Effector memory CD8-positive, alpha-beta T cell (primary cell): Measurements from ENCODE around the gene ARF3.

Experiments
- ATAC-seq: fragments of 150-1000 bp; cut with Tn5 transposase; replicated peaks from 2 replicates; pipeline ENCODE4 v1.10.0; 2021; ENCODE audit warnings: mild to moderate bottlenecking, moderate library complexity
- DNase-seq, 3 experiments: peaks; one replicate each; pipeline ENCODE4 v3.0.0; 2021
- H3K27ac Mint-ChIP-seq, 2 donors: one replicate each; pipeline ENCODE4 v1.8.0; 2022; ENCODE audit warnings: mild to moderate bottlenecking in 2 of 2, mixed read lengths in 2 of 2, moderate library complexity in 2 of 2
- H3K27me3 Mint-ChIP-seq, 2 donors: one replicate each; pipeline ENCODE4 v1.8.0; 2022; ENCODE audit warnings: mixed read lengths in 2 of 2
- H3K36me3 Mint-ChIP-seq: one replicate; pipeline ENCODE4 v1.8.0; 2022; ENCODE audit warnings: mild to moderate bottlenecking, moderate library complexity, mixed read lengths; ENCODE audit not compliant: insufficient read depth
- H3K4me1 Mint-ChIP-seq, 2 donors: one replicate each; pipeline ENCODE4 v1.8.0; 2022; ENCODE audit warnings: low read depth in 2 of 2, mixed read lengths in 2 of 2
- H3K4me3 Mint-ChIP-seq, 2 donors: one replicate each; pipeline ENCODE4 v1.8.0; 2022; ENCODE audit warnings: mild to moderate bottlenecking in 2 of 2, mixed read lengths in 2 of 2, moderate library complexity in 2 of 2
- H3K9me3 Mint-ChIP-seq, 2 donors: one replicate each; pipeline ENCODE4 v1.8.0; 2022; ENCODE audit warnings: mixed read lengths in 2 of 2

Gene ARF3

DNA sequence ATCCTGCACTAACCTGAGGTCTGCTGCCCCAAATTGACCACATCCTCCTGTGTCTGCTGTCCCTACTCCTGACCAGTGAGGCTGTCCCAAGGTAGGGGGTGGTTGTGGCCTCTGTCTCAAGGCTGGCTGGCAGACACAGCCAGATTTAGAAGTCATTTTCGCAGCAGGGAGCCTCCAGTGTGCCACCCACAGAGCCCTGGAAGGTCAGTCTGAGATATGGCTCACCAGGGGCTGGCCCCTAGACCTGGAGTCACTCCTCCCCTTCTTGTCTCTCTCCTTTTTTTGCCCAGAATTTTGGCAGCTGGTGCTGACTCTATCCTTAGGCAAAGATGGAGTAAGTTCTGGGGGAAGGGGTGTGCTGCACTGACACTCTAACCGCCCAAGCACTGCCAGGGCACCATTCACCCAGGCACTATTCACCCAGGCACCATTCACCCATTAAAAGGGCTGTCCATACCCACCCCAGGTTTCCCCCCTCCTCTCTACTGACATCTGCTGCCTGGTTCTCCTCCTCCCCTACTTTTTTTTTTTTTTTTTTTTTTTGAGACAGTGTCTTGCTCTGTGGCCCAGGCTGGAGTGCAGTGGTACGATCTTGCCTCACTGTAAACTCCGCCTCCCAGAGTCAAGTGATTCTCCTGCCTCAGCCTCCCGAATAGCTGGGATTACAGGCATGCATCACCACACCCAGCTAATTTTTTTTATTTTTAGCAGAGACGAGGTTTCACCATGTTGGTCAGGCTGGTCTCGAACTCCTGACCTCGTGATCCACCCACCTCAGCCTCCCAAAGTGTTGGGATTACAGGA, 34.2 kb upstream of the ARF3 start:
- no peak for ATAC-seq
- Mint-ChIP-seq H3K27ac (no peak overlapping the region), H3K4me3 (no peak overlapping the region), H3K27me3 (peaks cover 29 to 72% of the 10 kb centered on the region in 2 donors), H3K36me3 (peaks cover 4% of the 10 kb centered on the region), H3K9me3 (no peaks in the 10 kb centered on the region), H3K4me1 (peaks cover 20 to 24% of the 10 kb centered on the region in 2 donors)
- DNase-seq = no peak

DNA sequence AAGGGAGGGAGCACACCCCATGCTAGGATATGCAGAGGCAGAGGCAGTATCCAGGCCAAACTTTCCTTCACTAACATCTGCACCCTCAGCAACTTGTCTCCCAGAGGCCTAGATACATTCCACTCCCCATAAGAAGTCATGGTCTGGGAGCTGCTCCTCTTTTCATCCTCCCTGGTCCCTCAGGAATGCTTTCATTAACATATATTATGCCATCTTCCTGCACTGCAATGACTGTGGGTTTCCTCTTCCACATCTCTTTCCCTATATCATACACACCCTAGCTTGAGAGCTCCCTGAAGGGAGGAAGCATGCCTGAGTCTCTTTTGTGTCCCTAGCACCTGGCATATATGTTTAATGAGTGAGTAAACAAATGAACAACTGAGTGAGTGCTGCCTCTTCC, 33.3 kb upstream of the ARF3 start:
- Mint-ChIP-seq H3K9me3 (no peaks in the 10 kb centered on the region), H3K27me3 (peaks cover 27 to 72% of the 10 kb centered on the region in 2 donors), H3K4me1 (peaks cover 16 to 17% of the 10 kb centered on the region in 2 donors), H3K36me3 (no peaks in the 10 kb centered on the region), H3K4me3 (no peak overlapping the region), H3K27ac (no peak overlapping the region)
- DNase-seq = no peak
- no peak for ATAC-seq

GRCh38 chr12:48988030-48988649, 30.9 kb upstream of the ARF3 start:
- peaks cover 22 to 49% of the 10 kb centered on the region in 2 donors for H3K27me3 Mint-ChIP-seq
- ATAC-seq (peak; percentile 87), DNase-seq (peak; percentile 78 to 81 (median 79))
- H3K27ac Mint-ChIP-seq = no peak overlapping the region
- no peak overlapping the region for H3K4me3 Mint-ChIP-seq
- H3K4me1 Mint-ChIP-seq = peaks cover 10 to 14% of the 10 kb centered on the region in 2 donors
- H3K36me3 Mint-ChIP-seq = peaks cover 5% of the 10 kb centered on the region
- H3K9me3 Mint-ChIP-seq = no peaks in the 10 kb centered on the region

- H3K4me3 Mint-ChIP-seq = no peak overlapping the region
- H3K27ac Mint-ChIP-seq = no peak overlapping the region
- H3K27me3 Mint-ChIP-seq = peaks cover 22 to 49% of the 10 kb centered on the region in 2 donors
Observed at GRCh38 chr12:48986720-48987291, 29.5 kb upstream of the ARF3 start.

GRCh38 chr12:48985901-48986300, 28.6 kb upstream of the ARF3 start:
- Mint-ChIP-seq H3K27me3 (peaks cover 19 to 45% of the 10 kb centered on the region in 2 donors), H3K4me1 (peaks cover 27 to 30% of the 10 kb centered on the region in 2 donors), H3K36me3 (peaks cover 19% of the 10 kb centered on the region), H3K27ac (no peak overlapping the region), H3K9me3 (no peaks in the 10 kb centered on the region), H3K4me3 (no peak overlapping the region)
- ATAC-seq = no peak
- DNase-seq = no peak

More at GRCh38 chr12:48986720-48987291, 29.5 kb upstream of the ARF3 start:
- H3K36me3 Mint-ChIP-seq = peaks cover 10% of the 10 kb centered on the region
- ATAC-seq (no peak), DNase-seq (no peak)
- no peaks in the 10 kb centered on the region for H3K9me3 Mint-ChIP-seq
- H3K4me1 Mint-ChIP-seq = peaks cover 19 to 21% of the 10 kb centered on the region in 2 donors

DNA sequence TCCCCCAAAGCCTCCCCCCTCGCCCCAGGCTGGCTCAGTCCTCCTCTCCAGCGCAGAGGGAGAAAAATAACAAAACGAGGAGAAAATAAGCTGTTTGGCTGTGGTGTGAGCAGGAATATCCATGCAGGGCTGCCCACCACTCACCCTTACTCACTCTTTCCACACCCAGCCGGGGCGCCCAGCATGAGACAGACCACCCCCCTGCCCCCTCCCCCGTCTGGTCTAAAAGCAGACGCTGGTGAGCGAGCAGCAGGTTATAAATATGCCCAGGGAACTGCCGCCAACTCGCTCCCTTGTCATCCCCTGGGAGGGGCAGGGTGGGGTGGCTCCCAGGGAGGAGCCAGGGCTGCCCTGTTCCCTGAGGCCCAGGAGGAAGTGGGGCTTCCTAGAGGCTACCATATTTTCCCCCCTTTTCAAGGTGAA, 28.2 kb upstream of the ARF3 start:
- Mint-ChIP-seq H3K36me3 (peaks cover 23% of the 10 kb centered on the region), H3K4me3 (no peak overlapping the region), H3K9me3 (no peaks in the 10 kb centered on the region), H3K27me3 (peaks cover 15 to 40% of the 10 kb centered on the region in 2 donors), H3K27ac (no peak overlapping the region), H3K4me1 (peaks cover 30 to 32% of the 10 kb centered on the region in 2 donors)
- ATAC-seq (no peak), DNase-seq (no peak)

- DNase-seq (no peak), ATAC-seq (no peak)
- peaks cover 40% of the 10 kb centered on the region for H3K36me3 Mint-ChIP-seq
- peaks cover 40 to 48% of the 10 kb centered on the region in 2 donors for H3K4me1 Mint-ChIP-seq
- peak overlapping the region; percentile 44 to 94 for H3K27ac Mint-ChIP-seq
- H3K4me3 Mint-ChIP-seq = peak overlapping the region; percentile 86 to 91
- H3K27me3 Mint-ChIP-seq = peaks cover 0 to 20% of the 10 kb centered on the region in 2 donors
- no peaks in the 10 kb centered on the region for H3K9me3 Mint-ChIP-seq
Observed at GRCh38 chr12:48982397-48983080, 25.3 kb upstream of the ARF3 start.

GRCh38 chr12:48981757-48982157, 24.5 kb upstream of the ARF3 start:
- H3K36me3 Mint-ChIP-seq = peaks cover 43% of the 10 kb centered on the region
- H3K27ac Mint-ChIP-seq = peak overlapping the region; percentile 44 to 94
- peaks cover 0 to 13% of the 10 kb centered on the region in 2 donors for H3K27me3 Mint-ChIP-seq
- ATAC-seq = no peak
- peak overlapping the region; percentile 86 to 91 for H3K4me3 Mint-ChIP-seq
- no peak for DNase-seq
- peaks cover 45 to 50% of the 10 kb centered on the region in 2 donors for H3K4me1 Mint-ChIP-seq
- no peaks in the 10 kb centered on the region for H3K9me3 Mint-ChIP-seq

- H3K4me1 Mint-ChIP-seq = peaks cover 45 to 50% of the 10 kb centered on the region in 2 donors
- peaks cover 43% of the 10 kb centered on the region for H3K36me3 Mint-ChIP-seq
- ATAC-seq = peak; percentile 44
- DNase-seq = peak in 2 of 3 experiments; percentile 55
- H3K4me3 Mint-ChIP-seq = peak overlapping the region; percentile 86 to 91
- no peaks in the 10 kb centered on the region for H3K9me3 Mint-ChIP-seq
- peak overlapping the region; percentile 85 to 94 for H3K27ac Mint-ChIP-seq
- H3K27me3 Mint-ChIP-seq = peaks cover 0 to 7% of the 10 kb centered on the region in 2 donors
Observed at GRCh38 chr12:48980953-48981756, 23.9 kb upstream of the ARF3 start.

DNA sequence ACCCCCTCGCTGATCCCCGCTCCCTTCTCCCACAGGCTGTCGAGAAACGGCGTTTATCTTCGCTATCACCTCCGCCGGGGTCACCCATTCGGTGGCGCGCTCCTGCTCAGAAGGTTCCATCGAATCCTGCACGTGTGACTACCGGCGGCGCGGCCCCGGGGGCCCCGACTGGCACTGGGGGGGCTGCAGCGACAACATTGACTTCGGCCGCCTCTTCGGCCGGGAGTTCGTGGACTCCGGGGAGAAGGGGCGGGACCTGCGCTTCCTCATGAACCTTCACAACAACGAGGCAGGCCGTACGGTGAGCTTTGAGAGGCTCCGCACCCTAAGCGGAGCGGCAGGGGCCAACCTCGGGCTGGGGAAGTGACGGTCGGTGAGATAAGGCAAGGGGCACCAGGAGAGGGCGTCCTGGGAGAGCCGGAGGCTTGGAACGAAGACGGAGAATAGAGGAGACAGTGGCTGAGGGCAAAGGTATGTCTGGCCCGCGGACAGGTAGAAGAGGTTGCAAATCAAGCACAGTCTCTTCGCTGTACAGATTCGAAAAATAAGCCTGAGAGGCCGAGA, 23.2 kb upstream of the ARF3 start:
- Mint-ChIP-seq H3K4me1 (peaks cover 45 to 50% of the 10 kb centered on the region in 2 donors), H3K4me3 (peak overlapping the region; percentile 86 to 91), H3K9me3 (no peaks in the 10 kb centered on the region), H3K36me3 (peaks cover 43% of the 10 kb centered on the region), H3K27ac (peak overlapping the region; percentile 85 to 94), H3K27me3 (peaks cover 0 to under 1% of the 10 kb centered on the region in 2 donors)
- DNase-seq (peak in 2 of 3 experiments; percentile 27 to 43), ATAC-seq (no peak)

DNA sequence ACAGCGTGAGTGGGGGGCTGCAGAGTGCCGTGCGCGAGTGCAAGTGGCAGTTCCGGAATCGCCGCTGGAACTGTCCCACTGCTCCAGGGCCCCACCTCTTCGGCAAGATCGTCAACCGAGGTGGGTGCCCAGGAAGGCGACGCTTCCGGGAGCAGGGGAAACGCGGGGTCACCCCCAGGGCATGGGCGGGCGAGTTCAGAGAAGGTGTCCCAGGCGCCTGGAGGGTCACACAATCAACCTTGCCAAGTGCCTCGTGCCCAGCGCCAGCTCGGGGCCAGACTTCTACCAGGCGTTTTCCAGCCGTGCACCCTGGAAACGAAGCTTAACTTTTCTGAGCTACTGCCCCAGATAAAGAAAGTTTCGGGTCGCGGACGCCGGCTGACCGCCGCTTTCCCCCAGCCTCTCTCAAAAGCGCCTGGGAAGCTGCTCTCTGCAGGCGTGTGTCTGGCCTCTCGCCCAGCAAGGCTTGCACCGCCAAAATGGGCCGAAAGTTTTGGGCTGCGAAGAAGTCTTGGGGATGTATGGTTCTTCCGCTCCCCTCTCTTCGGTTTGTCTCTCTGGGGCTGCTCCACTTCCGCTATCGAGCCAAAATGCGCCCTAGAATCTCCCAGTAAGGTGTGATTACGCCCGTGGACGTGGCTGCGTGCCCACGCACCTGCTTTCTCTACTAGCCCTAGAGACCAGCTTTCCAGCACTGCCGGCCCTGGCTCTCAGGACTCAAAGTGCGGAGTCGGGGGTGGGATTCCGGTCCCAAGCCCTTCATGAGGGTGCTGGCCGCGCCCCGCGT, 22.5 kb upstream of the ARF3 start:
- H3K36me3 Mint-ChIP-seq = peaks cover 43% of the 10 kb centered on the region
- H3K4me3 Mint-ChIP-seq = peak overlapping the region; percentile 86 to 91
- DNase-seq = peak; percentile 53 to 62 (median 58)
- H3K27ac Mint-ChIP-seq = peak overlapping the region; percentile 85 to 94
- H3K9me3 Mint-ChIP-seq = no peaks in the 10 kb centered on the region
- H3K4me1 Mint-ChIP-seq = peaks cover 45 to 50% of the 10 kb centered on the region in 2 donors
- peak; percentile 34 for ATAC-seq
- no peaks in the 10 kb centered on the region for H3K27me3 Mint-ChIP-seq
